AG09309 (cell line): ENCODE data around the gene SOBP.

Experiments used
- DNase-seq: peaks from one replicate; pipeline ENCODE4 v3.0.0-alpha.2; 2010; ENCODE audit warnings: low read depth
- H3K4me3 ChIP-seq: 2 replicates; pipeline ENCODE4 v1.5.1; 2011; ENCODE audit warnings: mild to moderate bottlenecking, low read depth, low read length, moderate library complexity; ENCODE audit not compliant: control insufficient read depth
- TF ChIP-seq, protein P1 (sequence below): IDR thresholded peaks from 2 replicates; pipeline ENCODE4 v1.5.1; 2011; ENCODE audit warnings: mild to moderate bottlenecking, low read depth, low read length, inconsistent platforms; ENCODE audit not compliant: insufficient read depth, control insufficient read depth; ENCODE audit errors: missing control alignments

Gene SOBP

DNA sequence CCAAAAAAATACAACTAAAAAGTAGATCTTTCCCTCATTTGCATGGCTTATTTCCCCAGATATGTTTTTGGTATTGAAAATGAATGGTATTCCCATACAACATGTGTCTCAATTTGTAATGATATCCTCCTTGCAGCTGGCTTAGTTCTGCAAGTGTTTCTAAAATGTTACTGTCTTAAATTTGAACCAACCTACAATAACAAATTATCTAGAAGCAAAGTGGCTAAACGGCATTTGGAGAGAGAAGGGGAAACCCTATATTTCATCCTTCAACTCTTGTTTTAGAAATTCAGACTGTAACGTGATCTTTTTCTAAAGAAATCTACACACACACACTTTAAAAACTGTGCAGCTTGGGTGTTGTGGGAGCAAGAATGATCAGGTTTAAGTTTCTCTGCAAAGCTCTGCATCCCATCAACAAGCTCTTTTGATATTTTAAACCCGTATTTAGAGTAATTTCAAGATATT is 153.0 kb downstream of the SOBP start:
- no peak overlapping the region for H3K4me3 ChIP-seq
- no peak for DNase-seq
- TF ChIP-seq, protein P1, sequence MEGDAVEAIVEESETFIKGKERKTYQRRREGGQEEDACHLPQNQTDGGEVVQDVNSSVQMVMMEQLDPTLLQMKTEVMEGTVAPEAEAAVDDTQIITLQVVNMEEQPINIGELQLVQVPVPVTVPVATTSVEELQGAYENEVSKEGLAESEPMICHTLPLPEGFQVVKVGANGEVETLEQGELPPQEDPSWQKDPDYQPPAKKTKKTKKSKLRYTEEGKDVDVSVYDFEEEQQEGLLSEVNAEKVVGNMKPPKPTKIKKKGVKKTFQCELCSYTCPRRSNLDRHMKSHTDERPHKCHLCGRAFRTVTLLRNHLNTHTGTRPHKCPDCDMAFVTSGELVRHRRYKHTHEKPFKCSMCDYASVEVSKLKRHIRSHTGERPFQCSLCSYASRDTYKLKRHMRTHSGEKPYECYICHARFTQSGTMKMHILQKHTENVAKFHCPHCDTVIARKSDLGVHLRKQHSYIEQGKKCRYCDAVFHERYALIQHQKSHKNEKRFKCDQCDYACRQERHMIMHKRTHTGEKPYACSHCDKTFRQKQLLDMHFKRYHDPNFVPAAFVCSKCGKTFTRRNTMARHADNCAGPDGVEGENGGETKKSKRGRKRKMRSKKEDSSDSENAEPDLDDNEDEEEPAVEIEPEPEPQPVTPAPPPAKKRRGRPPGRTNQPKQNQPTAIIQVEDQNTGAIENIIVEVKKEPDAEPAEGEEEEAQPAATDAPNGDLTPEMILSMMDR, result no peak

DNA sequence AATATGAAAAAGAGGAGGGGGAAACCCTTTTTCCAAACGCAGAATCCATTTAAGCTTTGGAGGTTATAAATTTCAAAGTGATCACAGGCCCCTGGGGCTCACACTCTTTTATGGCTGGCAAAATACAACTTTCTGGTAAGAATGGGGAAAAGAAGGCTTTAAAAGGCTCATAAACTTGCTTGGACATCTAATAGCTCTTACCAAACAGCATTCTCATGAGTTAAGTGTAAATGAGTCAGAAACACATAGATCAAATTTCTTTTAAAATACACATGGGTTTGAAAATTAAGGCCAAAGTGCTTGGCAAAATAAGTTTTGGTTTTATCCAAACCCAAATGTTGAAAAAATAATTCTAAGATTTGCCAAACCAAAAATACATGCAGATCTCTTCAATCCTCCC is 154.6 kb downstream of the SOBP start:
- DNase-seq, result no peak
- no peak overlapping the region for H3K4me3 ChIP-seq
- TF ChIP-seq, protein P1, result no peak

DNA sequence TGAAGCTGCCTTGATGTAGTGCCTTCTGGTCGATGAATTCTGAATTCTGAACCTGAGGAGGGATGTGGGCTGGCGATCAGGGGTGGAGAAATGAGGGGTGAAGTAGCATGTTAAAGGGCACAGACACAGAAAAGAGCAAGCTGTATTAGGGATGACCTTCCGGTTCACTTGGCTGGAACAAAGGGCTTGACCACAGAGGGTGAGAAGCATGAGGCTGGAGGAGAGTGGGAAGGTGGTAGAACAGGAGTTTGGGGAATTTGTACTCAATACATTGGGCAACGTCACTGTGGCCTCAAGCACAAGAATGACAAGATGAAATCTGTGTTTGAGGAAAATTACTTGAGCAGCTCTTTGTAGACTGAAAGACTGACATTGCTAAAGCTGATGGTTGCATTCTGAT is 155.8 kb downstream of the SOBP start:
- TF ChIP-seq, protein P1, result no peak
- no peak for DNase-seq
- no peak overlapping the region for H3K4me3 ChIP-seq

DNA sequence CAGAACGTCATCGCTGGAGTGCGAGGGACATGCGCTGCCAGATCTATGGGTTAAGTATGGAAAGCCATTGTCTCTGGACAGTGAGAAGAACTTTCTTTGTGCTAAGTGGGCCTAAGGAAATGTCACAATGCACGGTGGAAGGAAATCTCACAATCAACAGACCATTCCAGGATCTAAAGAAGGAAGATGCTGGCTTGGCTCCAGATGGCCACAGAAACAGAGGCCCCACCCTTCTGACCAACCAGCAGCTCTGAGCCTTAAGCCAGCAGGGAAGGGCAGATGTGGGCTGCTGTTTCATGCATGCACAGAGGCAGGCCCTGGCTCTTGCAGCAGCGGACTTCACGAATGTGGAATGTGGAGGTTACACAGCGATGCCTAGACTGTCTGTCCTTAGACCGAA is 156.3 kb downstream of the SOBP start:
- no peak overlapping the region for H3K4me3 ChIP-seq
- TF ChIP-seq, protein P1, result no peak
- DNase-seq, result no peak

DNA sequence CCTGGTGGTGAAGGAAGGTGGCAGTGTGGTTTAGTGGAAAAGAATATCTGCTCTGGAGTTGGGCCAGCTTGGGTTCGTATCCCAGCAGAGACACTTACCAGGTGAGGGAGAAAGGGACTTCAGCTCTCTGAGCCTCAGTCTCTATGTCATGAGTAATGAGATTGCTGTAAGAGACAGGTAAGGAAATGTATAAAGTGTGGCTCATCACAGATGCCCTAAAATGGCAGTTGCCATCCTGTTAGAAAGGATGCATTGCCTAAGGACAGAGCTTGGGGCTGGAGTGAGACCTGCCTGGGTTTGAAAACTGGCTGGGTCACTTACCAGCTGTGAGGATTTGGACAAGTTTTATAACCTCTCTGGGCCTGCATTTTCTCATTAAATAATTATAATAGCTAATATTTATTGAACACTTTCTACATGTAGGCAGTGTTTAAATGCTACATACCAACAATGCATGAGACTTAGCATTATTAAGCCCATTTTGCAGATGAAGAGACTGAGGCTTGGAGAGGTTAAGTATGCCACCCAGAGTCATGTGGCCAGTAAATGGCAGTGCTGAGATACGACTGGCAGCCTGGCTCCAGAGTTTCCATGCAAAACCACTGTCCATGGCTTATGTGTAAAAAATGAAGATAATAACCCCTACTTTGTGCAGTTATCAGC is 157.0 kb downstream of the SOBP start:
- TF ChIP-seq, protein P1, result no peak

DNA sequence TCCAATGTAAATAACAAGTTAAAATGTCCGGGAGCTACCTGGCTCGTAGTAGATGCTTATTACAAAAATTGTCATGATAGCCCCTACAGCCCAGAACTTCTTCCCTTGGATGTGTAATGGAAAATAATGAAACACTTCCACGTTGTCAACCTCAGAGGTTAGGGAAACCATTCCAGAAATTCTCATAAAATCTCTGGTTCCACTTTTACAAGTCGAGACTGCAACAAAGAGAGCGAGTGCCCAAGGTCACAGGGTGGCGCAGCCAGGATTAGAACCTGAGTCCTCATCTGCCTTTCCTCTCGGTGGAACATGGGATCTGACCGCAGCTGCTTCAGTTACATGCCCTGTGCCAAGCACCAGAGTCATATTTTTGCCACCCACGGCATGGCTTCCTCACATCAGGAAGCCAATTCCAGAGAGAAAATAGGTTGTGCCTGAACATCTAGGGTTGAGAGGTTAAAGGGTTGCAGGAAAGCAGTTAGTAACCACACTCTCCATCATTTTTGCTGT is 157.6 kb downstream of the SOBP start:
- TF ChIP-seq, protein P1, result no peak
- no peak for DNase-seq
- H3K4me3 ChIP-seq, result no peak overlapping the region

More for the DNA sequence above, 157.0 kb downstream of the SOBP start:
- no peak for DNase-seq
- no peak overlapping the region for H3K4me3 ChIP-seq

DNA sequence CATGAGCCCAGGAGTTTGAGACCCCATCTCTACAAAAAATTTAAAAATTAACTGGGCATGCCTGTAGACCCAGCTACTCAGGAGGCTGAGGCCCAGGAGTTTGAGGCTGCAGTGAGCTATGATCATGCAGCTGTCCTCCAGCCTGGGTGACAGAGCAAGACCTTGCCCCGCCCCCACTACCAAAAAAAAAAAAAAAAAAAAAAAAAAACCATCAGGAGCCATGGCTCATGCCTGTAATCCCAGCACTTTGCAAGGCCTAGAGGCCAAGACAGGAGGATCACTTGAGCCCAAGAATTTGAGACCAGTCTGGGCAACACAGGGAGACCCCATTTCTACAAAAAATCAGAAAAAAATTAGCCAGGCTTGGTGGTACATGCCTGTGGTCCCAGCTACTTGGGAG is 159.1 kb downstream of the SOBP start:
- DNase-seq, result no peak
- TF ChIP-seq, protein P1, result no peak
- H3K4me3 ChIP-seq, result no peak overlapping the region
